Naive thymus-derived CD4-positive, alpha-beta T cell (primary cell): Measurements from ENCODE around the gene SPC24. TPM values are rescaled to one million over a fixed set of nuclear protein-coding genes. Genes with fewer than 3 reads are reported as not detected.

Experiments used
- ATAC-seq: fragments of 150-1000 bp; cut with Tn5 transposase; 2 replicates; pipeline ENCODE4 v1.10.0; 2021; ENCODE audit warnings: mild to moderate bottlenecking, moderate library complexity
- CTCF ChIA-PET: fragments of 350-600 bp; sonication (Branson Sonifier 250); formaldehyde crosslinking; loops from one replicate; lab custom pipeline; 2021; ENCODE audit warnings: antibody characterized with exemption; lab: Charles Lee
- POLR2A ChIA-PET: fragments of 350-600 bp; sonication (Branson Sonifier 250); formaldehyde crosslinking; loops from one replicate; lab custom pipeline; 2021; ENCODE audit warnings: antibody characterized with exemption, inconsistent platforms; lab: Charles Lee
- DNase-seq, 9 donors: peaks; one replicate each; pipeline versions ENCODE4 v3.0.0 to v3.0.0-alpha.2; 2020 to 2022; ENCODE audit warnings: mixed read lengths in 1 of 9
- H3K27ac ChIP-seq: one replicate; pipeline ENCODE4 v1.7.0; 2013; ENCODE audit warnings: mild to moderate bottlenecking, low read depth, low read length, moderate library complexity
- H3K27me3 ChIP-seq, 2 donors: one replicate each; pipeline ENCODE4 v1.7.0; 2013; ENCODE audit warnings: low read length in 2 of 2, mild to moderate bottlenecking in 2 of 2, moderate library complexity in 2 of 2; ENCODE audit not compliant: control insufficient read depth in 2 of 2, insufficient read depth in 2 of 2
- H3K36me3 ChIP-seq, 3 experiments: 1 replicate in 2 of 3; 2 replicates in 1 of 3; pipeline ENCODE4 v1.7.0; 2013; ENCODE audit warnings: low read length in 3 of 3, mild to moderate bottlenecking in 3 of 3, moderate library complexity in 1 of 3; ENCODE audit not compliant: insufficient read depth in 3 of 3, control insufficient read depth in 2 of 3
- H3K4me1 ChIP-seq, 2 donors: one replicate each; pipeline ENCODE4 v1.7.0; 2013; ENCODE audit warnings: low read length in 2 of 2, mild to moderate bottlenecking in 2 of 2, moderate library complexity in 1 of 2; ENCODE audit not compliant: control insufficient read depth in 2 of 2, insufficient read depth in 2 of 2
- H3K4me3 ChIP-seq: 2 replicates; pipeline ENCODE4 v1.7.0; 2013; ENCODE audit warnings: mild to moderate bottlenecking, low read length
- H3K9me3 ChIP-seq, 3 experiments: 1 replicate in 2 of 3; 2 replicates in 1 of 3; pipeline ENCODE4 v1.7.0; 2013; ENCODE audit warnings: low read length in 3 of 3; ENCODE audit not compliant: control insufficient read depth in 2 of 3
- H3K27ac Mint-ChIP-seq, 9 donors: one replicate each; pipeline ENCODE4 v1.8.0; 2020 to 2022; ENCODE audit warnings: mixed read lengths in 9 of 9, mild to moderate bottlenecking in 8 of 9, moderate library complexity in 5 of 9, inconsistent platforms in 2 of 9
- H3K27me3 Mint-ChIP-seq, 5 donors: one replicate each; pipeline ENCODE4 v1.8.0; 2021 to 2022; ENCODE audit warnings: mixed read lengths in 5 of 5, mild to moderate bottlenecking in 1 of 5
- H3K36me3 Mint-ChIP-seq, 5 donors: one replicate each; pipeline ENCODE4 v1.8.0; 2020 to 2022; ENCODE audit warnings: mixed read lengths in 5 of 5, mild to moderate bottlenecking in 3 of 5, inconsistent platforms in 1 of 5
- H3K4me1 Mint-ChIP-seq, 7 donors: one replicate each; pipeline ENCODE4 v1.8.0; 2020 to 2022; ENCODE audit warnings: mixed read lengths in 7 of 7, mild to moderate bottlenecking in 3 of 7, inconsistent platforms in 1 of 7
- H3K4me3 Mint-ChIP-seq, 10 donors: one replicate each; pipeline ENCODE4 v1.8.0; 2020 to 2022; ENCODE audit warnings: mild to moderate bottlenecking in 10 of 10, mixed read lengths in 10 of 10, moderate library complexity in 6 of 10, inconsistent platforms in 2 of 10
- H3K9me3 Mint-ChIP-seq, 11 donors: one replicate each; pipeline ENCODE4 v1.8.0; 2020 to 2022; ENCODE audit warnings: mixed read lengths in 11 of 11, mild to moderate bottlenecking in 4 of 11, inconsistent platforms in 1 of 11, moderate library complexity in 1 of 11
- intact Hi-C, 2 donors: fragments of 100-400 bp; cut with micrococcal nuclease; formaldehyde crosslinking; loops; one replicate each; pipeline ENCODE4 v1.15.1; 2023
- polyA plus RNA-seq, 2 donors: library from polyadenylated mRNA; unstranded; fragments of 300-500 nt; fragmentation: Illumina TruSeq; gene quantifications; one replicate each; pipeline ENCODE4 v1.2.3, GENCODE V29; 2021
- total RNA-seq, 6 experiments: library from RNA in 5 of 6; stranded (reverse) in 5 of 6; gene quantifications; 1 replicate in 5 of 6; 2 replicates in 1 of 6; pipeline ENCODE4 v1.2.3 and lab custom pipeline; 2021 to 2026

SPC24 gene
- total and polyA plus RNA-seq, 7 experiments from 2014 or later, result 0.33 to 45.4 (median 1.4) TPM; not detected in 1

- no peak overlapping the region for H3K27ac ChIP-seq
- ATAC-seq, result no peak
- H3K4me1 ChIP-seq, result peaks cover 0 to 13% of the 10 kb centered on the region in 2 donors
- ChIA-PET CTCF (interaction anchor here (0.5 kb wide), 1 partner anchor 69 kb away, joined by 3 read pairs; no protein-coding TSS in a partner anchor), POLR2A (no interaction called here)
- Mint-ChIP-seq H3K27me3 (peaks cover 5 to 14% (median 10%) of the 10 kb centered on the region in 5 donors), H3K36me3 (no peaks in the 10 kb centered on the region), H3K4me3 (no peak overlapping the region), H3K4me1 (peaks cover 0 to 15% (median 6%) of the 10 kb centered on the region in 7 donors), H3K27ac (no peak overlapping the region), H3K9me3 (peaks cover 0 to 2% (median 0%) of the 10 kb centered on the region in 11 donors)
- no peaks in the 10 kb centered on the region for H3K36me3 ChIP-seq
- intact Hi-C loops, result no loop called here
- no peaks in the 10 kb centered on the region for H3K9me3 ChIP-seq
- peaks cover 0 to 3% of the 10 kb centered on the region in 2 donors for H3K27me3 ChIP-seq
- DNase-seq, result no peak
- H3K4me3 ChIP-seq, result no peak overlapping the region
These were observed 37.7 kb upstream of the SPC24 start for GRCh38 chr19:11192957-11193939.

- DNase-seq (no peak), ATAC-seq (no peak)
- Histone ChIP-seq H3K36me3 (no peaks in the 10 kb centered on the region), H3K27me3 (peaks cover 0 to 3% of the 10 kb centered on the region in 2 donors), H3K4me3 (no peak overlapping the region), H3K9me3 (no peaks in the 10 kb centered on the region), H3K27ac (no peak overlapping the region), H3K4me1 (peaks cover 0 to 11% of the 10 kb centered on the region in 2 donors)
- CTCF ChIA-PET, result no interaction called here
- intact Hi-C loops, result no loop called here
- no peak overlapping the region for H3K4me3 Mint-ChIP-seq
- POLR2A ChIA-PET, result no interaction called here
- no peaks in the 10 kb centered on the region for H3K36me3 Mint-ChIP-seq
- H3K27ac Mint-ChIP-seq, result no peak overlapping the region
- H3K27me3 Mint-ChIP-seq, result peaks cover 5 to 11% (median 10%) of the 10 kb centered on the region in 5 donors
- peaks cover 0 to 12% (median 5%) of the 10 kb centered on the region in 7 donors for H3K4me1 Mint-ChIP-seq
- peaks cover 0 to 2% (median 0%) of the 10 kb centered on the region in 11 donors for H3K9me3 Mint-ChIP-seq
These were observed 36.4 kb upstream of the SPC24 start for GRCh38 chr19:11191934-11192333.

GRCh38 chr19:11191273-11191755 is 35.7 kb upstream of the SPC24 start:
- Mint-ChIP-seq H3K27ac (no peak overlapping the region), H3K4me1 (peaks cover 0 to 9% (median 5%) of the 10 kb centered on the region in 7 donors), H3K9me3 (peaks cover 0 to 2% (median 0%) of the 10 kb centered on the region in 11 donors), H3K36me3 (no peaks in the 10 kb centered on the region), H3K4me3 (no peak overlapping the region), H3K27me3 (peaks cover 5 to 8% (median 7%) of the 10 kb centered on the region in 5 donors)
- intact Hi-C loops, result no loop called here
- no peaks in the 10 kb centered on the region for H3K9me3 ChIP-seq
- no peak overlapping the region for H3K4me3 ChIP-seq
- peak; percentile 37 for ATAC-seq
- no peak for DNase-seq
- H3K4me1 ChIP-seq, result peaks cover 0 to 9% of the 10 kb centered on the region in 2 donors
- no peaks in the 10 kb centered on the region for H3K36me3 ChIP-seq
- H3K27me3 ChIP-seq, result no peaks in the 10 kb centered on the region
- ChIA-PET CTCF (no interaction called here), POLR2A (no interaction called here)
- no peak overlapping the region for H3K27ac ChIP-seq

GRCh38 chr19:11190501-11190900 is 34.9 kb upstream of the SPC24 start:
- intact Hi-C loops, result no loop called here

GRCh38 chr19:11187441-11187840 is 31.9 kb upstream of the SPC24 start:
- Mint-ChIP-seq H3K27me3 (peaks cover 0 to 2% (median 0%) of the 10 kb centered on the region in 5 donors), H3K36me3 (no peaks in the 10 kb centered on the region), H3K4me1 (no peaks in the 10 kb centered on the region), H3K27ac (no peak overlapping the region), H3K4me3 (no peak overlapping the region), H3K9me3 (peaks cover 0 to 3% (median 0%) of the 10 kb centered on the region in 11 donors)
- H3K4me1 ChIP-seq, result no peaks in the 10 kb centered on the region
- ChIA-PET CTCF (interaction anchor here (0.6 kb wide), 1 partner anchor 257 kb away, joined by 3 read pairs; no protein-coding TSS in a partner anchor), POLR2A (no interaction called here)
- H3K27ac ChIP-seq, result no peak overlapping the region
- ATAC-seq (no peak), DNase-seq (no peak)
- no peaks in the 10 kb centered on the region for H3K36me3 ChIP-seq
- no peaks in the 10 kb centered on the region for H3K27me3 ChIP-seq
- intact Hi-C loops, result no loop called here
- H3K9me3 ChIP-seq, result no peaks in the 10 kb centered on the region
- no peak overlapping the region for H3K4me3 ChIP-seq

More at GRCh38 chr19:11190501-11190900, 34.9 kb upstream of the SPC24 start:
- H3K36me3 ChIP-seq, result no peaks in the 10 kb centered on the region
- peaks cover 0 to 7% of the 10 kb centered on the region in 2 donors for H3K4me1 ChIP-seq
- Mint-ChIP-seq H3K27me3 (peaks cover 2 to 3% (median 2%) of the 10 kb centered on the region in 5 donors), H3K9me3 (peaks cover 0 to under 1% (median 0%) of the 10 kb centered on the region in 11 donors), H3K36me3 (no peaks in the 10 kb centered on the region), H3K4me1 (peaks cover 0 to 4% (median 2%) of the 10 kb centered on the region in 7 donors), H3K4me3 (no peak overlapping the region), H3K27ac (no peak overlapping the region)
- ATAC-seq (no peak), DNase-seq (no peak)
- H3K9me3 ChIP-seq, result no peaks in the 10 kb centered on the region
- POLR2A ChIA-PET, result no interaction called here
- no peaks in the 10 kb centered on the region for H3K27me3 ChIP-seq
- H3K27ac ChIP-seq, result no peak overlapping the region
- no peak overlapping the region for H3K4me3 ChIP-seq
- CTCF ChIA-PET, result interaction anchor here (0.8 kb wide), 1 partner anchor 16 kb away, joined by 3 read pairs; no protein-coding TSS in a partner anchor

- H3K9me3 ChIP-seq, result no peaks in the 10 kb centered on the region
- ATAC-seq (no peak), DNase-seq (no peak)
- intact Hi-C loops, result no loop called here
- ChIA-PET POLR2A (no interaction called here), CTCF (no interaction called here)
- no peak overlapping the region for H3K4me3 Mint-ChIP-seq
- peaks cover 0 to 6% (median 0%) of the 10 kb centered on the region in 5 donors for H3K27me3 Mint-ChIP-seq
- H3K27ac Mint-ChIP-seq, result peak overlapping the region in 1 of 9 donors; percentile 3
- no peak overlapping the region for H3K27ac ChIP-seq
- no peaks in the 10 kb centered on the region for H3K36me3 ChIP-seq
- no peaks in the 10 kb centered on the region for H3K4me1 ChIP-seq
- H3K4me1 Mint-ChIP-seq, result peaks cover 0 to 7% (median 0%) of the 10 kb centered on the region in 7 donors
- H3K36me3 Mint-ChIP-seq, result no peaks in the 10 kb centered on the region
- H3K4me3 ChIP-seq, result no peak overlapping the region
- H3K27me3 ChIP-seq, result no peaks in the 10 kb centered on the region
- peaks cover 0 to 3% (median 0%) of the 10 kb centered on the region in 11 donors for H3K9me3 Mint-ChIP-seq
These were observed 27.4 kb upstream of the SPC24 start for GRCh38 chr19:11182994-11183393.
